ENCODE measurements around the gene SLC50A1. TPM values are rescaled to one million over a fixed set of nuclear protein-coding genes. Genes with fewer than 3 reads are reported as not detected.

The SLC50A1 gene
- total and polyA plus RNA-seq, 2 of the 8 experiments (the other 6 are each of a cell fraction or from before 2014, with no cell fraction given): 36.5 to 90.8 TPM

DNA sequence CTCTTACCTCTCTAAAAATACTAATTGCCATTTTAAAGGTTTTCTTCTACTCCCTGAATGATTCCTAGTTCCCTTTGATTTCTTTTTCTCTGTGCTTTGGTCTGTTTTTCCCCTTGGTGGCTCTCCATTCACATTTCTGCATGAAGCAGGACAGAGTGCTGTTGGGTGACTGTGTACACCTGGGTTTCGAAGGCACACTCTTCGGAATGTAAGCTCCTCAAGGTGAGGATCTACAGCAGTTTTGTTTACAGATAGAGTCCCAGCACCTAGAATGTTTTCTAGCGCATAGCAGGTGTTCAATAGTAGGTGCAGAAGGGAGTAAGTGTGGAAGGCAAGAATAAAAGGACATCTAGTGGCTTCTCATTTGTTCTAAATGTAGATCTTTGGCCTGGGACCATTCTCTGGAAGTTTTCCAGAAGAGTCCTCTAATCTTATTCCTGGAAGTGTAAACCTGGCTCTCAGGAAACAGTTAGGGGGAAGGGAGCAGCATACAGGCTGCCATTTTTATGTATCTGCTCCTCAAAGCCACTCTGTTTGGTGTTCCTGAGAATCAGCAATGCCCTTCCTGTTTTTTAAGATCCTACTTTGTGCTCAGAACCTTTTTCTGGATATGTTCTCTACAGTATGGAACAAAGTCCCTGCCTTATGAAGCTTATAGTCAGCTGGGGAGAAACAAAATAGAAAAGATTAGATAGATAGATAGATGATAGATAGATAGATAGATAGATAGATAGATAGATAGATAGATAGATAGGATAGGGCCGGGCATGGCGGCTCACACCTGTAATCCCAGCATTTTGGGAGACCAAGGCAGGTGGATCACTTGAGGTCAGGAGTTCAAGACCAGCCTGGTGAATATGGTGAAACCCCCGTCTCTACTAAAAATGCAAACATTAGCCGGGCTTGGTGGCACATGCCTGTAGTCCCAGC is 30.8 kb upstream of the SLC50A1 start:
- Histone ChIP-seq H3K4me1 (replicated peaks in 1 of 4; ENCODE audit: control insufficient read depth in 3 of 4, insufficient read depth in 4 of 4, low read length in 3 of 4) (no peaks in the 10 kb centered on the region), H2BK120ac (replicated peaks; ENCODE audit: low read depth, low read length) (no peak overlapping the region), H2BK5ac (ENCODE audit: low read depth, low read length) (no peak overlapping the region), H3K56ac (replicated peaks; ENCODE audit: insufficient read length, low read depth, low read length) (no peak overlapping the region), H3K79me2 (ENCODE audit: control insufficient read depth in 1 of 2, insufficient read depth in 2 of 2, low read length in 2 of 2) (no peaks in the 10 kb centered on the region), H3K27me3 (replicated peaks in 1 of 4; ENCODE audit: control insufficient read depth in 3 of 4, extremely low read depth in 1 of 4, insufficient read depth in 3 of 4, low read length in 3 of 4) (no peaks in the 10 kb centered on the region), H3K14ac (ENCODE audit: insufficient read length) (no peak overlapping the region), H3K4me3 (ENCODE audit: extremely low read depth in 1 of 4, insufficient read depth in 2 of 4, low read depth in 3 of 4, low read length in 4 of 4) (no peak overlapping the region), H3K36me3 (ENCODE audit: control insufficient read depth in 2 of 4, insufficient read depth in 4 of 4, low read length in 3 of 4) (no peaks in the 10 kb centered on the region), H3K4me2 (ENCODE audit: insufficient read depth in 1 of 2, low read depth in 2 of 2, low read length in 2 of 2) (no peak overlapping the region), H3K79me1 (ENCODE audit: low read depth, low read length) (no peaks in the 10 kb centered on the region), H2BK20ac (ENCODE audit: low read length) (no peak overlapping the region), H4K91ac (replicated peaks; ENCODE audit: insufficient read length, low read length) (no peak overlapping the region), H3K27ac (ENCODE audit: low read depth, low read length) (no peak overlapping the region), H3K18ac (ENCODE audit: extremely low read depth, low read length) (no peak overlapping the region), H2BK12ac (ENCODE audit: low read depth, low read length) (no peak overlapping the region), H4K8ac (ENCODE audit: extremely low read depth, insufficient read depth, low read length) (no peak overlapping the region), H2AFZ (ENCODE audit: low read length) (no peak overlapping the region), H3K23me2 (ENCODE audit: low read depth, low read length) (no peaks in the 10 kb centered on the region), H4K20me1 (replicated peaks in 1 of 2; ENCODE audit: control insufficient read depth in 1 of 2, insufficient read depth in 2 of 2, low read length in 2 of 2) (peaks cover 0 to 4% of the 10 kb centered on the region in 2 experiments), H3K23ac (ENCODE audit: insufficient read length) (no peak overlapping the region), H3K9me3 (ENCODE audit: insufficient read depth in 2 of 2, low read depth in 1 of 2, low read length in 1 of 2) (no peaks in the 10 kb centered on the region), H4K5ac (ENCODE audit: insufficient read length, low read depth, low read length) (no peak overlapping the region), H3K9ac (replicated peaks in 1 of 4; ENCODE audit: extremely low read depth in 1 of 4, low read depth in 3 of 4, low read length in 3 of 4) (no peak overlapping the region), H2BK15ac (ENCODE audit: low read length) (no peak overlapping the region), H2AK5ac (ENCODE audit: low read depth, low read length) (no peak overlapping the region), H3K4ac (replicated peaks; ENCODE audit: insufficient read length, low read depth, low read length) (no peak overlapping the region)
- TF ChIP-seq TAF7 (optimal IDR thresholded peaks at IDR 0.05; ENCODE audit: borderline replicate concordance, low read depth, low read length) (no peak), HDAC6 (IDR thresholded peaks at IDR 0.05; ENCODE audit: low read depth, low read length) (no peak)
- FAIRE-seq (no peak), DNase-seq (ENCODE audit: low read depth in 1 of 2, low spot score in 2 of 2) (no peak)
- WGBS, 2 experiments (ENCODE audit: extremely low coverage in 1 of 2, insufficient coverage in 1 of 2, insufficient read length in 1 of 2, insufficient replicate concordance in 2 of 2, low coverage in 1 of 2, low lambda C conversion rate in 2 of 2, missing lambda C conversion rate in 1 of 2): 87% methylated on average over 7 of the region's 7 CpGs; no CpG with 5 or more reads in 1 of the 2 experiments
- ChIA-PET POLR2A (ENCODE audit: partially characterized antibody) (interaction anchor here (0.5 kb wide), 1 partner anchor 180 kb away, joined by 4 read pairs; no protein-coding TSS in a partner anchor), CTCF (ENCODE audit: partially characterized antibody) (interaction anchor here (0.6 to 2.9 kb wide), 5 partner anchors 13 to 70 kb away, joined by 3 to 12 read pairs (median 4); partner anchors contain the start of gene KRTCAP2)
